Choroid plexus epithelial cell (primary cell): ENCODE measurements around the gene MRAS.

Experiments
- DNase-seq: peaks from one replicate; pipeline ENCODE4 v3.0.0-alpha.2; 2010; ENCODE audit warnings: low read depth
- H3K4me3 ChIP-seq: 2 replicates; pipeline ENCODE4 v1.5.1; 2011; ENCODE audit warnings: low read depth, mild to moderate bottlenecking, control low read depth, low read length, moderate library complexity
- CTCF ChIP-seq: conservative IDR thresholded peaks from 2 replicates; pipeline ENCODE4 v1.5.1; 2011; ENCODE audit warnings: low read depth, mild to moderate bottlenecking, control low read depth, inconsistent platforms, low read length, moderate library complexity

Gene MRAS

GRCh38 chr3:138441742-138442141, 93.4 kb downstream of the MRAS start:
- DNase-seq = no peak
- no peak overlapping the region for H3K4me3 ChIP-seq
- no peak for TF ChIP-seq CTCF

GRCh38 chr3:138442433-138442832, 94.1 kb downstream of the MRAS start:
- DNase-seq = peak; percentile 69
- TF ChIP-seq CTCF = no peak
- H3K4me3 ChIP-seq = no peak overlapping the region

- DNase-seq = no peak
- TF ChIP-seq CTCF = no peak
These were observed 94.7 kb downstream of the MRAS start for GRCh38 chr3:138443091-138443490.

GRCh38 chr3:138443521-138444503, 95.4 kb downstream of the MRAS start:
- H3K4me3 ChIP-seq = no peak overlapping the region
- DNase-seq = no peak
- TF ChIP-seq CTCF = no peak

More at GRCh38 chr3:138443091-138443490, 94.7 kb downstream of the MRAS start:
- H3K4me3 ChIP-seq = no peak overlapping the region

- TF ChIP-seq CTCF = no peak
- H3K4me3 ChIP-seq = no peak overlapping the region
- no peak for DNase-seq
These were observed 96.9 kb downstream of the MRAS start for GRCh38 chr3:138445236-138445635.

- no peak for TF ChIP-seq CTCF
- no peak for DNase-seq
- H3K4me3 ChIP-seq = no peak overlapping the region
These were observed 97.3 kb downstream of the MRAS start for GRCh38 chr3:138445654-138446053.

GRCh38 chr3:138448631-138449030, 100.3 kb downstream of the MRAS start:
- TF ChIP-seq CTCF = no peak
- no peak for DNase-seq
- no peak overlapping the region for H3K4me3 ChIP-seq
